ENCODE data around the gene MED13L.
A peak's percentile ranks its signal among the peaks of the same experiment; 100 is the strongest.

Gene MED13L

DNA sequence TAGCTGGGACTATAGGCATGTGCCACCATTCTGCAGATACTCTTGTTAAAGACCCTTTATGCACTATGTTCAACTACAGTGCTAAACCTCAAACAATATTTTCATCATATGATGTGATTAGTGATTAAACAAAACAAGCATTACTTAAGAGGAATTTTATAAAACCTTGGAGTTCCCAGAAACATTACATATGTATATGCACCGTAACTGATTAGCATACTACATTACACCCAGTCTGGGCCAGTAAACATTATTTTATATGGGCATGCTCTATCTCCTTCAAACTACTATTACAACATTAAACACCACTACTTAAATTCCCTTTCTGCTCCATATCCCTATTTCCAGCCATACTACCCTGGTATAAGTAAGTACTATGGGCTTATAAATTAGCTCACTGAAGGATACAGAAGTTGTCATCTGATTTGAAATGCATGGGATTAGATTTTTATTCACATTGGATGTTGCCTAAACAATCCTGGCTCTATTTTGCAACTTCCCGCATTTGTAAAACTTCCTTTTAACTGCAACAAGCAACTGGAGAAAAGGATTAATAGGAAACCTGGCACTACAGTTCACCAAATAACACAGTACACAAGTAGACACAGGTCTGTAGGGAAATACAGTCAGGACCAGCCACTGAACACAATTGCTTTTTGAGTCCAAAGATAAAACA, 205.8 kb downstream of the MED13L start:
- no peak for DNase-seq

DNA sequence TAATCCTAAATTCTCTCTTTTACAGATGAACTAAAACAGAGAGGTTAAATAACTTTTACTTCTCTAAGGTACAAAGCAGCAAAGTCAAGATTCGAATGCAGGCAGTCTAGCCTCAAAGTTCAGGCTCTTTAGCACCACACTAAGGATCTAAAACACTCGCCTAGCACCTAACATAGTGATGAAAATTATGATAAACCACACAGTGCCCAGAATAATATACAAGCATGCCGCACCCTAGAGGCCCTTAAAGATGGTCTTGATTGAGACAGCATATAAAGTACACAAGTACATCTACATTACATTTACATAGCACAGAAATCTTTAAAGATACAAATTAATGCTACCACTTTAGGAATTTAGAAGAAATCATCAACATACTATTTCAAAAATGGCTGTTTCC, 207.0 kb downstream of the MED13L start:
- no peak for DNase-seq

DNA sequence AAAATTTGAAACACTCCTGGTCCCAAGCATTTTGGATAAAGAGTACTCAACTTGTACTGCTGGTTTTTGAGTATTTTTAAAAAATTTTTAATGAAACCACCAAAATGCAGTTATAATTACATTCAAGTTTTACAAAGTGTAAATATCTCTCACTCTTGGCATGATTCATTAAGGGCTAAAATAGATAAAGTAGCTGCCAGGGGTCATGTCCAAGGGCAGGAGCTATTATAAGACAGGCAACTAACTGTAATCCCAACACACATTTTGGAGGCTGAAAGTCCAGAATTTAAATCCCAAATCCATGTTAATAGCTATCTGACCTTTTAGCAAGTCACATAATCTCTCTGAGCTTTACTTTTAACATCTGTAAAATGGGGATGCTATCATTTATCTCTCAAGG, 207.6 kb downstream of the MED13L start:
- no peak for DNase-seq

DNA sequence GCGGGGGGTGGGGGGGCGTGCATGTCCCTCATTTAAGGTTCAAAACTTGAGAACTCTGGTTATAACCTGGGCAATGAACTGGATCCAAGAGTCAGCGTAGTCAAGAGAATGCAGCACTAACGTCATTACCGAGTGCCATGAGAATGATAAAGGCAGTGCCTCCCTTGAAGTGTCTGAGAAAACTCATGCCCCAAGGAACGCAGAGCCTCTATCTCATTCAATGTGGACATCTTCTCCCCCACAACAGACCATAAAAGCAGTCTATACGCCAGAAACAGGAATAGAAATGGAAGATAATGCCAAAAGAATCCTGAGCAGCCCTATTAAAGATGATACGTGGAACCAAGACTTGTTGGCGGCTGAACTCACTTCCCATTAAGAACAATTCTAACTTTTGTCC, 208.6 kb downstream of the MED13L start:
- no peak for DNase-seq

DNA sequence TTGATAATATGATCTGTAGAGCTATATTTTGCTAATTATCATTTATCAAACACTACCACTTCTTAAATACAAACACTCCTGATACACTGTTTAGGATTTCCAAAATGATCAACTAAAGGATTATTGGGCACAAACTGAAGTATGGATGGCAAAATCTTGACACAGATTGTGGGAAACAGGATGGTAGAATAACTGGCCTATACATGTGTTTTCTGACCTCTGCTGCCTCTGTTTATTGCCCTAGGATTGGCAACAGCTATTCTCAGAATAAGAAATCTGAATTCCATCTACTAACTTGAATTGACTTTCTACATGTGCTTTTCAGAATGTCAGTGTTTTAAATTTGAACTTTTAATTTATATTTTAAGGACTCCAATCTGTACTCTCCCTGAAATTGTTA, 209.1 kb downstream of the MED13L start:
- DNase-seq: no peak

DNA sequence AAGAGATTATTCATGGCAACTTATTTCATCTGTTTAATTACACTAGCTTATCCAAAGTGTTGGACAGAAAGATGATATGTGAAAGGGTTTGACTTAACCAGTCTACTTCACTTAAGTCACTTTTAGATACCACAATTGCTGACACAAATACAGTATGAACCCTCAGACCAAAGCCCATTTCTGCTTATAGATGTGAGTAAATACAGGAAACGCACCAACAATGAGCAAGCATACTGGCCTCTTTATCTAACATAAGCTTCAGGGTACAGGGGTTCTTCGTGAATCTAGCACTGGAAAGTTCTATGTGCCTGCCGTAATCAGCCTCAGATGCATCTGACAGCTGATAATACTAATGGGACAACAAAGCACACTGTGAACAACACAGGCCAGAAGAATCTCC, 209.6 kb downstream of the MED13L start:
- no peak for DNase-seq

DNA sequence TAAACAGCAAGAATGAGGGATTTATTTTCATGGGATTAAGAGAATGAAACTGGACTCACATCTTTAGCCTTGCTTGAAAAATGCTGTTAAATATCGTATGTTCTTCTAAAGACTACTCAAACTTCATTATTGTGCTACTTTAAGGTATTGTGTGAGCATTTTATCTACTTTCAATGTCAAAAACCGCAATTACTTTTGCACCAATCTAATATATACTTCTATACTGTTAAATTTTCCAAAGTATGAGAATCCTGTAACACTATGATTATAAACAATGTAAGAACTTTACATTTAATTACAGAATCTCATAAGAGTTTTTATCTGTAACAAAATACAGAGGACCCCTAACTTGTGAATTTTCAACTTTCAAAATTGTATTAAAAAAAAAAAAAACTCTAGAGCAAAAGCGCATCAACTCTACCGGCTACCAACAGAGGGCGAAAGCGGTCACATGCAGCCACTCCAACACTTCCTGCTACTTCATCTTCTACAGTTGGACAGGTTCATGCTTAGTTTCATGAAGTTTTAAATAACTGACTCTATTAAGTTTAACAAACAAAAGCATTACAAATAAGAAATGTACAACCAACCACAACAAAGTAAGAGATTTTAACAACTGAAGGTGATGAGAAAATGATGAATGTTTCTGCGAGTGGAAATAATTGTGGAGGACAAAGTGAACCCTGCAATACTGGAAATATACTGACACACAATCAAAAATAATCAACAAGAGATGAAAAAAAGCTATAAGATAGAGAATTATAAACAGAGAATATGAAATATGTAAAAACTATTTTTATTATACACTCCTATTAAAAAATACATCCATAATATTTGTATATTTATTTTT, 210.9 kb downstream of the MED13L start:
- peak; percentile 1 for DNase-seq

DNA sequence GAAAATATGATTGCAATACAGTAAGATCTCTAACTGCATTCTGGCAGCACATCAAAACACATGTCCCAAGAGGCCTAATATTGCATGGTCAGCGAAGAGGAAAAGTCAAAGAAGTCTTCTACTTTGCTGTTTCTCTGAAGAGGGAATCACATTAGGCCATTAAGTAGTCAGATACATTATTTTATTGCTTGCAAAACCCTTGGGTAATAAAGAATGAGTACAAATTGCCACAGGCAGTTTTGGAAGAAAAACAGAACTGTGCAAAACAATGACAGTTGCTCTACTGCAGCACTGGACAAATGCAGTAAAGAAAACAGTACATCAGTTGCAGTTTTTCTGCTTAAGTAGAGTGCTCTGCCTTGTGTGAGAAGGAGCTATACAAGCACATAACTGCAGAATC, 211.9 kb downstream of the MED13L start:
- DNase-seq: no peak

DNA sequence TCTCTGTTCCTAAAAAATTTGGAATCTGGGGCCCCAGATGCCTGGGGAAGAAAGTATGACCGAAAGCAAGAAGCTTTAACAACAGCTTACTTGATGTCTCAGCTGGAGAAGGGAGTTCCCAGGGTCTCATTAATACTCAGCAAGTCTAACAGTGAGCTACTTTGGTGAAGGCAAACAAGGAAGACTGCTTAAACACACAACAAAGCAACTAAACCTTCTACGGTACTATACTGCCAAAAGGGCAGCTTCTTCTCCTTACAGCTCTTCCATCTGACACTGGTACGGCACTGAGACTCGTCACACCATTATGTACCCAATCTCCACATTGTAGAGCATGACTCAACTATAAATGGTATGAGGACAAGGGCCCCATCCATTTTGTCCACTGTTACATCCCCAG, 213.0 kb downstream of the MED13L start:
- DNase-seq: no peak

DNA sequence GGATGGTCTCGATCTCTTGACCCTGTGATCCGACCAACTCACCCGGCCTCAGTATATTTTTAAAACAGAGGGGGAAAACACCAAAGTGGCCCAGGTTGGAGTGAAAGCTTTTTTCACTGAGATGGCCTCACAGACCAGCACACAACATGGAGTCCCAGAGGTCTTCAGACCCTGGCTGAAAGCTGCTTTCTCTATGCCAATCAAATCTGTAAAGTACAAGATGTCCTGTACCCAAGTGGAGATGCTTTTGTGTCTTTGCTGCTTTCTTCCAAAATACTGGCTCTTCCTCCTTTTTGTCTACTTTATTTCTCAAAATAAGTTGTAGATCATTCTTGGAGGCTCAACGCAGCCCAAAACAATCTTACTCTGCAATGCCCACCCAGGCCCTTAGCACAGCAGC, 214.8 kb downstream of the MED13L start:
- no peak for DNase-seq

DNA sequence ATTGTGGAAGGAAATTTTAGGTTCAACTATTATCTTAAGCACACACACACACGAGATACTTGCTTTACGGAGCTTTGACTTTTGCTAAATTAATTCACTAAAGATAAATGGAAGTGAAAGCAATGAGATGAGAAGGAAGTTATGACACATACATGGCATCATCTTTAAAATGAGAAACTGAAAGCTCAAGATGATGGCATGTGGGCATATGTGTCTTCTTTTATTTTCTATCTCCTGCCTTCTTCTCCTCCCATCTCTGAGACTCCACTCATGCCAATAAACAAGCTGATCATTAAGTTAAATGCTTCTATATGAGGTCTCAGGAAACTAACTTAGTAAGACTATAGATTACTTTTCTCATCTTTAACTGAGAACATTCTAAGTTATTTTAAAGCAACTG, 216.7 kb downstream of the MED13L start:
- no peak for DNase-seq

DNA sequence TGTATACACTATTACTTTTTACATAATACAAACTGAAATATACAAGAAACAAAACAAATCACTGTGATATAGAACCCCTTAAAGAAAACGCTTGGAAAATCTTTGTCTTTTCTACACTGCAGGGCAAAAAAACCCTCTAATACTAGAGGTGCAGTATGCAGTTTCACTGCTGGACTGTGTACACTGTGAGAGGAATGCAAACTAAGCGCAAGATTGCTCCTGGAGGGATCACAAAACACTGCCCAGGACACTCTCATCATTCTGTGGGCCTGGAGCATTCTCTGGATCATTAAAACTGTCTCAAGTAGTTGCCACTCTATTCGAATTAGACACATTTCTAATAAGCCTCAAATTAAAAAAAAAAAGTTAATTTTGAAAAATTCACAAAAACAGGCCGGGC, 217.6 kb downstream of the MED13L start:
- DNase-seq: no peak

DNA sequence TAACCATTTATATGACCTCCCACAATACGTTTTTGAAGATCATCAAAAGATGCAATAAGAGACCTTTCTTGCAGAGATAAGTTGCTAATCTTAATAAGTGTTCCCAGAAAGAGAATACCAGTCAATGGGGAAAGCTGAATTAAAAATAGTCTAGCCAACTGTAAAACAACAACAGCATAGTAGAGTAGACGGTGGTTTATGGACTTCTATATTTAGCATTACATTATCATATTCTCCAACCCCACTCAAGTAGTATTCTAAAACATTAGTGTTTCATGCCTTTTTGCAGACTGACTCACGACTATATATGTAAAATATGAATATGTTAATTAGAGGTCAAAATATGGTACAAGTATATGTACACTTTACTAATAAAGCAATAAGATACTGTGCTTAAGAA, 218.9 kb downstream of the MED13L start:
- DNase-seq: no peak

DNA sequence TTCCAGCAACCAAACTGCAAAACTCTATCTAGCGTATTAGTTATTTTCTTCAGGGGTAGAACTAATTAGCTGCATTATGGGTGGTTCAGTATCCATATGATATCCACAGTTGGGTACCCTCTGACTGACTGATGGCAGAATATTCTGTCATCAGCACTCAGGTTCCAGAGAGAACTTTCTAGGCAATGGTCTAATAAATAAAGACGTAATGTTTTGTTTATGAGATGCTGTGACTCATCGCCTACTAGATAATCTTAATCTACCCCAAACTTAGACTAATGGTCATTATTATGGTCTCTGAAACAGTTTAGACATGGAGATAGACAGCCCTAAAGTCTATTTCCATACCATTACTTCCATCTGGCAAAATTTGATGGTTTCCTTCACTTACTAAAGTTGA, 220.1 kb downstream of the MED13L start:
- no peak for DNase-seq

DNA sequence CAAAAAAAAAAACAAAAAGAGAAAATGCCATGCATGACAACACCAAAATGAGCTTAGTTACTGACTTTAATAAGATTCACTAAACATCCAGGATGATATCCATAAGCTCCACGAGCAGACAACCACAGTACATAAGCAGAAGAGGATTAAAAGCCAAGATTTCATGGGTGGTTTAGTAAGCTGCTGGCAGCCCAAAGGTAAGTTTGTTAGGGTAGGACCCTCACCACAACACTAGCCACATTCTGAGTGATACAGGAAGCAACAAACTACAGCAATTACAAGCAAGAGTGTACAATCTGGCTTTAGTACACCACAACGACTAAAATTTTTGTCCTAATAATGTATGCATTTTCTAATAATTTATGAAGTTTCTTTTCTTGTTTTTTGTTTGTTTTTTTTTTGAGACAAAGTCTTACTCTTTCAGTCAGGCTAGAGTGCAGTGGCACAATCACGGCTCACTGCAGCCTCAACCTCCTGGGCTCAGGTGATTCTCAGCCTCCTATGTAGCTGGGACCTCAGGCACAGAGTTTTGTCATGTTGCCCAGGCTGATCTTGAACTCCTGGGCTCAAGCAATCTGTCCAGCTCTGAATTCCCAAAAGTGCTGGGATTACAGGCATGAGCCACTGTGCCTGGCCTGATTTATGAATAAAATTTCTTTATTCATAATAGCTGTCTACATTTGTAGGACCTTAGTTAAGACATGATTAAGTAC, 221.4 kb downstream of the MED13L start:
- no peak for DNase-seq

DNA sequence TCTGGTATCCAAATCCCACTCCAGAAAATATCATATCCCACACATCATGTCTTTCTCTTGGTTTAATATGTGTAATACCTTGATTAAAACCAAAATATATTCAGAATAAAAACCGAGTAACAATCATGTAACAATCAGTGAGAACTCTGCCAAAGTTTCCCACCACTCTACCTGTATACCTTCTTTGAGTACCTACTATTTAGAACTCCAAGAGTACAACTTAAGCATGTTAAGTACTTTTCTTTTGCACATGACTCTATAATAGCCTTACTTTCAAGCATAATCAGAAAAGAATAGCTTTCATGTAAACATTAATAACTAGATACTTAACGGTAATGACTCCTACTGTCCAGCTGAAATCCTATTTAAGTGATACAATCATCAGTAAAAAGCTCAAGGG, 223.2 kb downstream of the MED13L start:
- no peak for DNase-seq

DNA sequence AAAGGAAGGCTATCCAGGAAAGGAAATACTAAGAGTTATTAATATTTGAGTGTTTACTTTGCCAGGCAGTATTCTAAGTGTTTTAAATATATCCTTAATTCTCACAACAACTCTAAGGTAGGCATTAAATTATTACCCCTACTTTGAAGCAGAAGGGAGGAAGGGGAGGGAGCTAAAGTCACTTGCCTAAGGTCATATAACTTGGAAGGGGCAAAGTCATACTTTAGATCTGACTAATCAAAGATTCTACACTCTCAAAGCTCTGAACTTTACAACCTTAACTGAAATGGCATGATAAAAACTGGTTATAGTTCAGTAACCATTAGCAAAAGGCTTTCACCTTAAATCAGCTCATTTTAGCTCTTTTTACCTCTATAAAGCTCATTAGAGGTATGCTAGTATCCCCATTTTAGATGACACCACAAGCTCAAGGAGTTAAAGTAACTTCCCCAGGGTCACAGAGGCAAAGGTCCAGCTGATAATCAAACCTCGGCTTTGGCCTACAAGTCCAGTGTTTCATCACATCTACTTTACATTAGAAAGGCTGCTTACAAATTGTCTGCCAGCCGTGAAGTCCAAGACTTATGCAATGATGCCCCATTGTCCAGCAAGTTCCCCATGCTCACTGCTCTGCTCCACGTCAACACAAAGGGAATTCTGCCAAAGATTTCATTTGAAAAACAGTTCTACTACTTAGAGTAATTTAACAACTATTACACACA, 223.9 kb downstream of the MED13L start:
- DNase-seq: no peak

DNA sequence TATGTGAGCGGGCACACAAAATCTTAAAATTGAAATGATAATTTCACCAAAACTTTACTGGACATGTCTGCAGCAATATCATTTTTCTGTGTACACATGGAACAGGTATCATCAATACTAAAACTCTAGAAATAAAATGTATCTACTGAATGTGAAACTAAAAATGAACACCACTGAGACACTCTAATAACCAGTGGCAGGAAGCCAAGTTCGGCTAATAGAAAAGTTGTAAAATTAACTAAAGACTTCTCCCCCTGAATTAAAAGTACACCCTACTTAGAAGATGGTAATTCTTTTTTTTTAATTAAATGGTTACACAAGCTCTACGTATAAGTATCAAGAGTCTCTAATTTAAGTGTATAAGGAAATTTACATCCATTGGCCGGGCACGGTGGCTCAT, 227.2 kb downstream of the MED13L start:
- DNase-seq: no peak

DNA sequence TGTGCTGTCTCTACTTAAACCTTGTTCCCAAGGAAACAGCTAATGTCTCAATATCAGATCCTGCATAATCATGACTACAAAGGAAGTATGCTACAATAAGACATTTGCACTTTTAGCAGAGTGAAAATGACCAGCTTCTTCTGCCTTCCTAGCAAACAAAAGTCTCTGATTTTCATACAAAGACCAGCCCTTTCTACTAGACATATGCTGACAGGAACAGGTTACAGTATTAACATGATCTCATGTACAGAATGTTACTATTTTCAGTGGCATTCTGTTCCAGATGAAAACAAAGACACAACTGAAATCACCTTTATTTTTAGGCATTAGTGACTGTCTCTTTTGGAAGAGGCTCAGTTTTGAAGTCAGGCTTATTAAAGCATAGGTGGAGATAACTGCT, 228.6 kb downstream of the MED13L start:
- DNase-seq: no peak

DNA sequence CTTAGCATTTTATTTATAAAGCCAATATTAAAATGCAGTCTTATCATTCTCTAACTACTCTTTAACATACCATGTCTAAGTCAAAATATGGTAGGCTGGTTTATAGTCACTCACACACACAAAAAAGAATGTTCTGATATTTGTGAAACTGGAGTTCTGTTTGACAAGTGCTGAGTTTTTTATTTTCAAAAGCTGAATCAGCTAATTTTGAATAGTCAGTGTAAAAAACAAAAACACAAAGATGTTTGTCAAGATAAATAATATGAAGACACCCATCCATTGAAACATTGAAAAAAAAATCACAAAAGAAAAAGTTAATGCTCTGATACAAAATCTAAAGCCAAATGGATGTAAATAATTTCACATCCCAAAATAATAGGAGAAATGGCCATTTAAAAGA, 231.5 kb downstream of the MED13L start:
- no peak for DNase-seq

DNA sequence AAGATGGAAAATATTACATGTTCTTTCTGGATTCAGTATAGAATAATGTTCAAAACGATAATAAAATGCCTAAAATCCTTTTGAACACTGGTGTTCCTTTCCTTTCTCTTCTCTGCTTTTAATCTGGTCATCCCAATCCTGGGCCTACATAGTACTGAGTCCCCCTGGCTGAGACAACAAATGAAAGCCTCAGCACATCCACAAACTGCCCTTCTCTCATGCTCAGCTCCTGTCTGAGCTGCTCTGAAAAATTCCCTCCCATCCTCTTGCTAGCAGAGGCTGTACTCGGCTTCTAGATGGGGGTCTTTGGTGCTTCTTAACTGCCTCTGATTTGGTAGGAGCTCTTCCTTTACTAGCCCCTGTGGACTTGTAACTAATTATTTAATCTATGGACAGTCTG, 232.3 kb downstream of the MED13L start:
- DNase-seq: no peak

DNA sequence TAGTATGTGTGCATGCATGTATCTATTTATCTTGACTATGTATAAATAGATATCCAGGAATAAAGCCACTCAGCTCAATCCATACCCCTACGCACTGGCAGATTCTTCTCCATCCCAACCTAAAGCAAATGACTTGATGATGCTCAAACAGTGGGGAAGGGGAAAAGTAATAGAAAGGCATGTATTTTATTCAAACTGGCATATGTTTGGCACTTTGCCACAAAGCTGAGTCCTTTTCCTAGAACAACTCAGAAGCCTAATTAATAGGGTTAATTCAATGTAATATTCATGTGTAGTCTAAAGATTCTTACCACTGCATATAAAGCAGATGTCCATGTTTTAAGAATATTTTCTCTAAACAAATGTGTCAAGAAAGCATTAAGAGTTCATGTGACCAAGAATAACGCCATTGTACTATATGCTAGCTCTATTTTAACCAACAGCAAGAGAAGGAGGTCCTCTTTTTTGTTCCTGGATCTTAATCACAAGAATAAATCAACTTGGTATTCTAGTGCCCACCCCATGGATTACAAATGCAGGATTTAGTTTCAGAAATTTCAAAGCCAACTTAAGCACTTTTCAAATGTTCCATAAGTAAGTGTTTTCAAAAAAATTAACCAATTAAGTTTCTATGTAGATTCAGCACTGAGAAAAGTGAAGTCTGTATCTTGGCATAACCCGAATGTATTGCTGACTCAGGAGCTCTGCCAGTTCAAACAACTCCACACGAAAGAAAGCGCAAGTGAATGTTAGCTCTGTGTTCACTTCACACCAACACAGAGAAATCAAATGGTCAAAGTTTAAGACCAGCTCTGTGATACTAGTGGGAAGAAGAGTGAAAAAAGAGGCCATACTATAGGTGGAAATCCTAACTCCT, 233.6 kb downstream of the MED13L start:
- DNase-seq: no peak

Measured in NCI-H2171 (cell line).